ENCODE data around the gene DNAJC11.
A peak's percentile ranks its signal among the peaks of the same experiment; 100 is the strongest.
"Not testable (repeated sequence)": the region's sequence is repeated elsewhere in the genome, so short reads cannot be mapped to it uniquely, and the experiment has no call there.

The DNAJC11 gene

DNA sequence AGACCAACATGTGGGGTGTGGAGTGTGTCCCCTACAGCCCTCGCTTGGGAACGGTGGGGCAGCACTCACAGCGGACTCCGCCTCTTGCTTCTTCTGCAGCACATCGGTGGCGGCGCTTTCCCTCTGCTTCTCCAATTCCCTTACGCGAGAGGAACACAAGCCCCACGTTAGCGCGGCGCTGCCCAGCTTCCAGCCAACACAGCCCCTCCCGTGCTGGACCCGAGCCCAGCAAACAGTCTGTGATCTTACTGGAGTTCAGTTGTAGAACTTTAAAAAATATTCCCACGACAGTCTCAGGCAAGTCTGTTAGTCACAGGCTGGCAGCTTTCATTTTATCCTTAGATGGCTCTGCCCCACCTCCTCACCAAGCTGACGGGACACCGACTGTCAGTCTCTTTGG is 63.4 kb downstream of the DNAJC11 start:
- no peak overlapping the region for H3K18ac ChIP-seq (ENCODE audit: low read depth in 1 of 2, low read length in 2 of 2)
- WGBS, result 96% methylated on average over 16 of the region's 18 CpGs
- H3K9me3 ChIP-seq (ENCODE audit: control insufficient read depth, low read length), result no peaks in the 10 kb centered on the region
- no peak overlapping the region for H2AK5ac ChIP-seq (ENCODE audit: low read length, severe bottlenecking)
- no peak overlapping the region for H2BK120ac ChIP-seq (ENCODE audit: low read depth, low read length)
- H4K91ac ChIP-seq (ENCODE audit: low read length), result no peak overlapping the region
- no peak overlapping the region for H4K8ac ChIP-seq (ENCODE audit: low read length)
- peaks cover 1% of the 10 kb centered on the region for H3K79me1 ChIP-seq (replicated peaks; ENCODE audit: low read length, poor library complexity, severe bottlenecking)
- no peak overlapping the region for H2AFZ ChIP-seq (ENCODE audit: low read depth, low read length)
- H2BK15ac ChIP-seq (ENCODE audit: low read depth, poor library complexity, severe bottlenecking), result no peak overlapping the region
- peaks cover 79 to 82% of the 10 kb centered on the region in 2 experiments for H3K36me3 ChIP-seq (ENCODE audit: control insufficient read depth in 1 of 2, insufficient read depth in 2 of 2, low read depth in 1 of 2, low read length in 2 of 2)
- no peak overlapping the region for H3K14ac ChIP-seq (ENCODE audit: low read length in 2 of 2)
- no peak overlapping the region for H2BK5ac ChIP-seq (ENCODE audit: low read depth, low read length, poor library complexity, severe bottlenecking)
- no peak overlapping the region for H2BK12ac ChIP-seq (ENCODE audit: low read length in 2 of 2)
- H3K23ac ChIP-seq (ENCODE audit: low read length in 2 of 2), result no peak overlapping the region
- H3K9ac ChIP-seq (ENCODE audit: low read length), result peak overlapping the region; percentile 55
- no peak overlapping the region for H3K27ac ChIP-seq (ENCODE audit: low read length, poor library complexity, severe bottlenecking)
- no peak for DNase-seq
- no peaks in the 10 kb centered on the region for H3K27me3 ChIP-seq (ENCODE audit: control insufficient read depth in 1 of 2, insufficient read depth in 1 of 2, low read length in 2 of 2)
- H3K4me3 ChIP-seq (ENCODE audit: insufficient read depth in 1 of 2, low read depth in 1 of 2, low read length in 2 of 2), result peak overlapping the region in 1 of 2 experiments; percentile 39
- H3K4me1 ChIP-seq (ENCODE audit: control insufficient read depth, insufficient read depth, low read depth, low read length), result peaks cover 2% of the 10 kb centered on the region
- no peak overlapping the region for H3K4me2 ChIP-seq (ENCODE audit: low read length, poor library complexity, severe bottlenecking)
- no peak overlapping the region for H3K4ac ChIP-seq (ENCODE audit: low read depth in 1 of 2, low read length in 2 of 2)

DNA sequence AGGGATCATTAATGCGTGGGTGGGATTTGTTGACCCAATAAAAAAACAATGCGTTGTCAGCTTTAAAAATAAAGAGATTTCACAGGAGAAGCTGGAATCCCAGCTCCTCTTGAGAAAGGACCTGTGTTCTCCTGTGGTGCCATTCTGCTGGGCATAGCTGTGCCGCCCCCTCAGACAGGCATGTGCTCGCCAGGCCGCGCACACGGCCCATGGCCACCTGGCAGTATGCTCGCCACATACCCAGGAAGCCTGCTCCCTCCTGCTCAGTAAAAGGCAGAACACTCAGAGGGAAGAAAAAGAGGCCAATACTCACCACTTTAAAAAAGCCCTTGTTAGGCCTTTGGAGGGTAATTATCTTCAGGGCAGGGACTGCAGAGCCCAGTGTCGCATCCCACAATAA is 63.8 kb downstream of the DNAJC11 start:
- Histone ChIP-seq H3K4me1 (ENCODE audit: control insufficient read depth, insufficient read depth, low read depth, low read length) (peaks cover 2% of the 10 kb centered on the region), H3K14ac (ENCODE audit: low read length in 2 of 2) (no peak overlapping the region), H2AK5ac (ENCODE audit: low read length, severe bottlenecking) (no peak overlapping the region), H2BK5ac (ENCODE audit: low read depth, low read length, poor library complexity, severe bottlenecking) (no peak overlapping the region), H3K27ac (ENCODE audit: low read length, poor library complexity, severe bottlenecking) (no peak overlapping the region), H2BK15ac (ENCODE audit: low read depth, poor library complexity, severe bottlenecking) (no peak overlapping the region), H3K23ac (ENCODE audit: low read length in 2 of 2) (no peak overlapping the region), H3K9me3 (ENCODE audit: control insufficient read depth, low read length) (no peaks in the 10 kb centered on the region), H3K36me3 (ENCODE audit: control insufficient read depth in 1 of 2, insufficient read depth in 2 of 2, low read depth in 1 of 2, low read length in 2 of 2) (peaks cover 80 to 82% of the 10 kb centered on the region in 2 experiments), H2BK120ac (ENCODE audit: low read depth, low read length) (no peak overlapping the region), H3K4me3 (ENCODE audit: insufficient read depth in 1 of 2, low read depth in 1 of 2, low read length in 2 of 2) (peak overlapping the region in 1 of 2 experiments; percentile 39), H2AFZ (ENCODE audit: low read depth, low read length) (no peak overlapping the region), H3K79me1 (replicated peaks; ENCODE audit: low read length, poor library complexity, severe bottlenecking) (peaks cover 1% of the 10 kb centered on the region), H4K91ac (ENCODE audit: low read length) (no peak overlapping the region), H3K4me2 (ENCODE audit: low read length, poor library complexity, severe bottlenecking) (no peak overlapping the region), H2BK12ac (ENCODE audit: low read length in 2 of 2) (no peak overlapping the region), H3K18ac (ENCODE audit: low read depth in 1 of 2, low read length in 2 of 2) (no peak overlapping the region), H4K8ac (ENCODE audit: low read length) (no peak overlapping the region), H3K4ac (ENCODE audit: low read depth in 1 of 2, low read length in 2 of 2) (no peak overlapping the region), H3K9ac (ENCODE audit: low read length) (peak overlapping the region; percentile 55), H3K27me3 (ENCODE audit: control insufficient read depth in 1 of 2, insufficient read depth in 1 of 2, low read length in 2 of 2) (no peaks in the 10 kb centered on the region)
- no peak for DNase-seq
- WGBS, result 99% methylated on average over 9 of the region's 9 CpGs

GRCh38 chr1:6636778-6637177 is 64.8 kb downstream of the DNAJC11 start:
- DNase-seq; H3K23ac ChIP-seq (ENCODE audit: low read length in 2 of 2); H3K4me3 ChIP-seq (ENCODE audit: insufficient read depth in 1 of 2, low read depth in 1 of 2, low read length in 2 of 2); H2BK5ac ChIP-seq (ENCODE audit: low read depth, low read length, poor library complexity, severe bottlenecking); H3K4ac ChIP-seq (ENCODE audit: low read depth in 1 of 2, low read length in 2 of 2); H3K9ac ChIP-seq (ENCODE audit: low read length); H2BK15ac ChIP-seq (ENCODE audit: low read depth, poor library complexity, severe bottlenecking); H3K4me2 ChIP-seq (ENCODE audit: low read length, poor library complexity, severe bottlenecking); H3K79me1 ChIP-seq (replicated peaks; ENCODE audit: low read length, poor library complexity, severe bottlenecking); H3K14ac ChIP-seq (ENCODE audit: low read length in 2 of 2); H3K18ac ChIP-seq (ENCODE audit: low read depth in 1 of 2, low read length in 2 of 2); H2AK5ac ChIP-seq (ENCODE audit: low read length, severe bottlenecking); H4K8ac ChIP-seq (ENCODE audit: low read length); H3K9me3 ChIP-seq (ENCODE audit: control insufficient read depth, low read length); H3K27me3 ChIP-seq (ENCODE audit: control insufficient read depth in 1 of 2, insufficient read depth in 1 of 2, low read length in 2 of 2); H3K27ac ChIP-seq (ENCODE audit: low read length, poor library complexity, severe bottlenecking); H2AFZ ChIP-seq (ENCODE audit: low read depth, low read length); H3K4me1 ChIP-seq (ENCODE audit: control insufficient read depth, insufficient read depth, low read depth, low read length); H2BK12ac ChIP-seq (ENCODE audit: low read length in 2 of 2); H2BK120ac ChIP-seq (ENCODE audit: low read depth, low read length); H4K91ac ChIP-seq (ENCODE audit: low read length): not testable (repeated sequence)
- 94% methylated on average over 6 of the region's 6 CpGs for WGBS
- H3K36me3 ChIP-seq (ENCODE audit: control insufficient read depth in 1 of 2, insufficient read depth in 2 of 2, low read depth in 1 of 2, low read length in 2 of 2), result peaks cover 79 to 81% of the 10 kb centered on the region in 2 experiments

GRCh38 chr1:6635910-6636760 is 65.5 kb downstream of the DNAJC11 start:
- WGBS, result 87% methylated on average over 16 of the region's 16 CpGs

More at GRCh38 chr1:6635910-6636760, 65.5 kb downstream of the DNAJC11 start:
- no peak overlapping the region for H3K14ac ChIP-seq (ENCODE audit: low read length in 2 of 2)
- H2BK12ac ChIP-seq (ENCODE audit: low read length in 2 of 2), result no peak overlapping the region
- H3K36me3 ChIP-seq (ENCODE audit: control insufficient read depth in 1 of 2, insufficient read depth in 2 of 2, low read depth in 1 of 2, low read length in 2 of 2), result peaks cover 78 to 79% of the 10 kb centered on the region in 2 experiments
- H3K4me3 ChIP-seq (ENCODE audit: insufficient read depth in 1 of 2, low read depth in 1 of 2, low read length in 2 of 2), result no peak overlapping the region
- no peak overlapping the region for H4K91ac ChIP-seq (ENCODE audit: low read length)
- no peak overlapping the region for H3K9ac ChIP-seq (ENCODE audit: low read length)
- H3K18ac ChIP-seq (ENCODE audit: low read depth in 1 of 2, low read length in 2 of 2), result no peak overlapping the region
- H3K4me1 ChIP-seq (ENCODE audit: control insufficient read depth, insufficient read depth, low read depth, low read length), result peaks cover 2% of the 10 kb centered on the region
- H3K4me2 ChIP-seq (ENCODE audit: low read length, poor library complexity, severe bottlenecking), result no peak overlapping the region
- H3K9me3 ChIP-seq (ENCODE audit: control insufficient read depth, low read length), result no peaks in the 10 kb centered on the region
- H2BK5ac ChIP-seq (ENCODE audit: low read depth, low read length, poor library complexity, severe bottlenecking), result no peak overlapping the region
- no peak overlapping the region for H3K23ac ChIP-seq (ENCODE audit: low read length in 2 of 2)
- H2AK5ac ChIP-seq (ENCODE audit: low read length, severe bottlenecking), result no peak overlapping the region
- H2BK15ac ChIP-seq (ENCODE audit: low read depth, poor library complexity, severe bottlenecking), result no peak overlapping the region
- peak overlapping the region; percentile 62 for H4K8ac ChIP-seq (ENCODE audit: low read length)
- H3K27me3 ChIP-seq (ENCODE audit: control insufficient read depth in 1 of 2, insufficient read depth in 1 of 2, low read length in 2 of 2), result no peaks in the 10 kb centered on the region
- H2BK120ac ChIP-seq (ENCODE audit: low read depth, low read length), result no peak overlapping the region
- H3K4ac ChIP-seq (ENCODE audit: low read depth in 1 of 2, low read length in 2 of 2), result no peak overlapping the region
- H3K79me1 ChIP-seq (replicated peaks; ENCODE audit: low read length, poor library complexity, severe bottlenecking), result peaks cover 5% of the 10 kb centered on the region
- DNase-seq, result peak; percentile 7
- H3K27ac ChIP-seq (ENCODE audit: low read length, poor library complexity, severe bottlenecking), result no peak overlapping the region
- H2AFZ ChIP-seq (ENCODE audit: low read depth, low read length), result no peak overlapping the region
